Astrocyte of the cerebellum (primary cell): ENCODE results near the gene ATF7.

Experiments
- DNase-seq: peaks from one replicate; pipeline ENCODE4 v3.0.0-alpha.2; 2011; ENCODE audit warnings: low read depth
- H3K4me3 ChIP-seq: 2 replicates; pipeline ENCODE4 v1.5.1; 2011; ENCODE audit warnings: mild to moderate bottlenecking, low read depth, low read length, moderate library complexity
- in situ Hi-C: cut with HindIII; loops from 2 replicates; pipeline ENCODE4 v1.10.0; 2017; ENCODE audit warnings: low sequenced_read_pairs
- TF ChIP-seq, protein P1 (sequence below): IDR thresholded peaks from 2 replicates; pipeline ENCODE4 v1.5.1; 2012; ENCODE audit warnings: low read length, low read depth, moderate library complexity, mild to moderate bottlenecking; ENCODE audit errors: missing control alignments

ATF7 gene

DNA sequence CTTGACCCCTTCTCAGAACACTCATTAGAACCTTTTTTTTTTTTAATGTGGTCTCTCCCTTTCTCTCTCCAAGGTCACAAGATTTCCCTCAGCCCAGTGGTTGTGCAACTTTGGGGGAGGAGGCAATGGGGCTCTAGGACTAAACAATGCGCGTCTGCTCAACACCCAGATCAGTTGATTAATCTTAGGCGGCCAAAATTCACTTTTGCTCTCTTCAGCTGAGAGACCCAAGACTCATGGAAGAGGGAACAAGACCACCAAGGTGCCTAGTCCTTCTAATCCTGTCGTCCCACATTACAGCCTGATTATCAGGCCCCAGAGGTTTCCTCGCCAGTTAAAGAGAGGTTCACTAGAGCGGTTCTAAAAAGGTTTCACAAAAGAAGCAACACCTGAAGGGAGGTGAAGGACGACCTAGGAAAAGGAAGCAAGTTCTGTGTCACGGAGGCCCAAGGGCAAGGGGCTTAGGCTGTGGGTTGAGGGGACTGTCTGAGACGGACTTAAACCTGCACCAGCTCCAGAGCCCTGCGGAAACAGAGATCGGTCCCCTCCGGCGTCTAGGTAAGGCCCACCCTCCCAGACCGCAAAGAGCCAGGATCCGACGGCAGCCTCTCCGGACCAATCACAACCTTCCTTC is 125.9 kb downstream of the ATF7 start:
- no peak for DNase-seq
- in situ Hi-C loops, result no loop called here
- TF ChIP-seq, protein P1, sequence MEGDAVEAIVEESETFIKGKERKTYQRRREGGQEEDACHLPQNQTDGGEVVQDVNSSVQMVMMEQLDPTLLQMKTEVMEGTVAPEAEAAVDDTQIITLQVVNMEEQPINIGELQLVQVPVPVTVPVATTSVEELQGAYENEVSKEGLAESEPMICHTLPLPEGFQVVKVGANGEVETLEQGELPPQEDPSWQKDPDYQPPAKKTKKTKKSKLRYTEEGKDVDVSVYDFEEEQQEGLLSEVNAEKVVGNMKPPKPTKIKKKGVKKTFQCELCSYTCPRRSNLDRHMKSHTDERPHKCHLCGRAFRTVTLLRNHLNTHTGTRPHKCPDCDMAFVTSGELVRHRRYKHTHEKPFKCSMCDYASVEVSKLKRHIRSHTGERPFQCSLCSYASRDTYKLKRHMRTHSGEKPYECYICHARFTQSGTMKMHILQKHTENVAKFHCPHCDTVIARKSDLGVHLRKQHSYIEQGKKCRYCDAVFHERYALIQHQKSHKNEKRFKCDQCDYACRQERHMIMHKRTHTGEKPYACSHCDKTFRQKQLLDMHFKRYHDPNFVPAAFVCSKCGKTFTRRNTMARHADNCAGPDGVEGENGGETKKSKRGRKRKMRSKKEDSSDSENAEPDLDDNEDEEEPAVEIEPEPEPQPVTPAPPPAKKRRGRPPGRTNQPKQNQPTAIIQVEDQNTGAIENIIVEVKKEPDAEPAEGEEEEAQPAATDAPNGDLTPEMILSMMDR, result no peak
- peak overlapping the region; percentile 56 for H3K4me3 ChIP-seq

DNA sequence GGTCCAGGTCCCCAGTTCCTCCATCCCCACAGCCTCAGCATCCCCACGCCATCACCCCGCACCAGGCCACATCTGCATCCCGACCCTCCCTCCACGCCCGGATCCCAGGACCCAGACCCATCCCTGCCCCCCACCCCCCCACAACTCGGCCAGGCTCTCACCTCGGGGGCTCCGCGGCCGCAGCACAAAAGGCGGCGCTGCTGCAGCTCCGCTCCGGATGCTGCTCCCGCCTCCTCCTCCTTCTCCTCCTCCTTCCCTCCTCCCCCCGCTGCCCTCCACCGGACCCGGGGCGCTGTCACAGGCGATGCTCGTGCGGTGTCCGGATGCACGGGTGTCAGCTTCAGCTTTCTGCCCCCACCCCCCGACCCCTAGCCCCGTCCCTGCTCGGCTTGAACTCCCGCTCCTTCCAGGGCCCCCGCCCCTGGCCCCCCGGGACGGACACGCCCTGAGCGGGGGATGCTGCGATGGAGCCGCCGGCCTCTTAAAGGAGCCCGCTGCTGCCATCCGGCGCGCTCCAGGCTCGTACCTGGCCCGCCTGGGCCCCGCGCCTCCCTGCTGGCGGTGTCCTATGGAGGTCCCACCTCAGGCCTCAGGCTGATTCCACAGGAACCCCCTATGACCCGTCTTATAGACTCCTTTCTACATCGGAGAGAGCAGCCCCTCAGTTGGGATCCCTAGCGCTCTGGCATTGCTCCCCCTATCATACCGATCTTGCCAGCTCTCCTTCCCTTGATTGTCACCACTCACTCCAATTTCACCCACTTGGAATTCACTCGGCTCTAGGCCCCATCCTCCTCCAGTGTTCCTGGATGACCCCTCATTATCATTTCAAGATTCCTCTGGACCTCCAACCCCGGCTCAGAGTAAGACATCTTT is 126.7 kb downstream of the ATF7 start, which contains the start of gene MAP3K12:
MAP3K12 (minus strand) TSS at position 193 of the 876 bp plus-strand sequence. CDS start 12,067 bp downstream, outside the sequence.
- peak within 1 kb of the TSS; percentile 56 for H3K4me3 ChIP-seq
- DNase-seq, result no peak
- TF ChIP-seq, protein P1, result peak; percentile 10
- in situ Hi-C loops, result no loop called here

DNA sequence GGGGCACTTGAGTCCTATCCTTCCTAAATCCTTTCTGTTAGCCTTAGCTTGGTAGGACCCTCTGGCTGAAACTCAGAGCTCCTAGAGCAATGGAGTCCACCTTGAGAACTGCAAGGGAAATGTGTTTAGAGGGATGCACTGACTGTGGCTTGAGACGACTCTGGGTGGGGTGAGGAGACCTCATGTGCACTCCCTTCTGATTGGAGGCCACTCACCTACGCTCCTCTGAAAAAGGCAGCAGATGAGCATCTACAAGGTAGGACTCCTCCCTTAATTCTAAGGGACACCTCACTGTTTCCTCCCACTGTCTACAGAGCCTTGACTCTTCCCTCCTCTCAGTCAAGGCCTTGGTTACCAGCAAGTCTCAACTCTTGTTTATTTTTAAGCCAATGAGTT is 127.9 kb downstream of the ATF7 start:
- TF ChIP-seq, protein P1, result no peak

DNA sequence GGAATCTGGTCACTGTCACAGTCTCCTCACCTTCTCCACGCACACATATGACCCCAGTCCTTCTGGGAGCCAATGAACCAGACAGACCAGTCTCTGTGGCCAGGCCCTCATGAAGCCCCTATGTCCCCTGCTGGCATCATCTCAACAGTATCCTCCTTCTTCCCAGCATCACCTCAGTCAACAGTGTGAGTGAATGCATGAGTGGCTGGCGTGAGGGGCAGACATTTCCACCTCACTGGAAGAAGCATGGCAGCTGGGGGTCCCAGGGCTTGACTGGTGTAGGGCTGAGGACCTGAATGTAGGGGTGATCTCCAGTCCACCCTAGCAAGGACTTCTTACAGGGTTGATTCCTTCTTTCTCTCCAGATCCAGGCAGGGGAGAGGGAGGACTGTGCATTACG is 128.7 kb downstream of the ATF7 start:
- DNase-seq, result no peak
- in situ Hi-C loops, result no loop called here
- TF ChIP-seq, protein P1, result no peak
- H3K4me3 ChIP-seq, result no peak overlapping the region

More for the DNA sequence above, 127.9 kb downstream of the ATF7 start:
- H3K4me3 ChIP-seq, result peak overlapping the region; percentile 56
- DNase-seq, result no peak
- in situ Hi-C loops, result no loop called here

DNA sequence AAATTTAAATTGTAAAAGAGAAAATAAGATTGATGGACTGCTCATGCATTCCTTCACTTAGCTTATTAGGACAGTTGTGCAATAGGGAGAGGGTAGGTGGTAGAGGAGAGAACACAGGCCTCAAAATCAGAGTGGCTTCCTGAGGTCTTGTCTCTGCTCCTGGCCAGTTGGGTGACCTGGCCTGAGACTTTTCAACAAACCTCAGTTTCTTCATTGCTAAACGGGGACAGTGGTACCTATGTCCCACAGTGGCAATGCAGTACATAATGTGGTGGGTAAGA is 129.5 kb downstream of the ATF7 start:
- DNase-seq, result no peak
- TF ChIP-seq, protein P1, result no peak
- no peak overlapping the region for H3K4me3 ChIP-seq

DNA sequence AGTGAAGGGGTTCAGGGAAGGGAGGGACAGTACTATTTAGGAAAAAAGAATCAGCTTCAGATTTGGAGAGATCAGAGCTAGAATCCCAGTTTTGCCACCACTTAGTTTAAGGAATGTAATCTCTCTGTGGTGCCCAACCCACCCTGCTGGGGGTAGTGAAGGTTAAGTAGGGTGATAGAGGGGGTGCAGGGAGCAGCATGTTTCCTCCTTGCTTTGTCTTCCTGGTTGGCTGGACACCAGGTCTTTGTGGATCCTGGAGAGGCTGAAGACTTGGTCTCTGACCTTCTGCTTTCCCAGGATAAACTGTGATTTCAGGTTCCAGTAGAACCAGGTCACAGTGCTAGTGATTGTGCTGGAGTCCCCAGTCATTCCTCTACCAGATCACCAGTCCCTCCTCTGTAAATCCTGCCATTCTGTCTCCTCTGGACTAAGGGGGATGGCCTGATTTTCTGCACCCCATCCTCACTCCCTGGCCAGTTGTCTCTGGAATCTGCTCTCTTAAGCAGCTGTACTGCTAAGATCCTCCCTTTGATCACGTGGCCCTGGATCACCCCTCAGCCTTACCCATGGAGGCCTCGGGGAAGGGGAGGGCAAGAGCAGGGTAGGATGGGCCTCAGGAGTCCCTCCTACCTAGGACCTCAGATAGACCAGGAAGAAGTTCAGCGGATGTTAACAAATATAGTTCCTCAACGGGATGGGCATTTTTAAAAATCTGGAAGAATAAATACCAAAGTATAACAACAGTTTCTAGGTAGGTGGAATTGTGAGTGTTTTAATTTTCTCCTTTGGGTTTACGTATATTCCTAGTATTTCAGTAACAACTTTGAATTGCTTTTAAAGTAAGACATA is 130.1 kb downstream of the ATF7 start:
- H3K4me3 ChIP-seq, result no peak overlapping the region
- in situ Hi-C loops, result no loop called here
- TF ChIP-seq, protein P1, result no peak
- DNase-seq, result no peak

More for the DNA sequence above, 129.5 kb downstream of the ATF7 start:
- in situ Hi-C loops, result no loop called here
